MM.1S (cell line): ENCODE results near the gene POLR3A.

Source experiments
- DNase-seq: peaks from one replicate; pipeline ENCODE4 v3.0.0-alpha.2; 2015
- H2AFZ ChIP-seq: fragments of 300-600 bp; sonication (generic); 2 replicates; pipeline ENCODE4 v1.6.0; 2016; ENCODE audit warnings: antibody characterized with exemption, low read length
- H3F3A ChIP-seq: fragments of 300-600 bp; sonication (generic); 2 replicates; pipeline ENCODE4 v1.6.1; 2016; ENCODE audit warnings: mild to moderate bottlenecking, antibody characterized with exemption, low read length, moderate library complexity, mixed read lengths; ENCODE audit not compliant: insufficient read depth
- H3K27ac ChIP-seq: fragments of 300-600 bp; sonication (generic); 2 replicates; pipeline ENCODE4 v1.5.1; 2016; ENCODE audit warnings: mild to moderate bottlenecking, low read length
- H3K27me3 ChIP-seq: fragments of 300-600 bp; sonication (generic); replicated peaks from 2 replicates; pipeline ENCODE4 v1.6.0; 2016; ENCODE audit warnings: low read length; ENCODE audit not compliant: insufficient read depth
- H3K36me3 ChIP-seq: fragments of 300-600 bp; sonication (generic); replicated peaks from 2 replicates; pipeline ENCODE4 v1.6.1; 2016; ENCODE audit warnings: mild to moderate bottlenecking, low read length, mixed read lengths; ENCODE audit not compliant: insufficient read depth
- H3K4me1 ChIP-seq: fragments of 300-600 bp; sonication (generic); 2 replicates; pipeline ENCODE4 v1.6.1; 2016; ENCODE audit warnings: low read length, mixed read lengths
- H3K4me2 ChIP-seq: fragments of 300-600 bp; sonication (generic); 2 replicates; pipeline ENCODE4 v1.6.0; 2016; ENCODE audit warnings: low read depth, low read length
- H3K4me3 ChIP-seq: fragments of 300-600 bp; sonication (generic); 2 replicates; pipeline ENCODE4 v1.5.1; 2016; ENCODE audit warnings: low read length, mixed read lengths
- H3K79me2 ChIP-seq: fragments of 300-600 bp; sonication (generic); 2 replicates; pipeline ENCODE4 v1.6.1; 2016; ENCODE audit warnings: mixed run types, low read length, mixed read lengths
- H3K9ac ChIP-seq: fragments of 300-600 bp; sonication (generic); 2 replicates; pipeline ENCODE4 v1.6.1; 2016; ENCODE audit warnings: low read length, mixed read lengths
- H3K9me2 ChIP-seq: fragments of 300-600 bp; sonication (generic); replicated peaks from 2 replicates; pipeline ENCODE4 v1.6.1; 2016; ENCODE audit warnings: mild to moderate bottlenecking, low read length, mixed read lengths; ENCODE audit not compliant: insufficient read depth
- H3K9me3 ChIP-seq: fragments of 300-600 bp; sonication (generic); replicated peaks from 2 replicates; pipeline ENCODE4 v1.6.1; 2016; ENCODE audit warnings: mild to moderate bottlenecking, low read length, mixed read lengths; ENCODE audit not compliant: insufficient read depth
- H4K20me1 ChIP-seq: fragments of 300-600 bp; sonication (generic); 2 replicates; pipeline ENCODE4 v1.6.1; 2016; ENCODE audit warnings: mild to moderate bottlenecking, low read length, moderate library complexity, mixed read lengths; ENCODE audit not compliant: insufficient read depth
- EZH2 ChIP-seq: fragments of 300-600 bp; sonication (generic); optimal IDR thresholded peaks from 2 replicates; pipeline ENCODE3; 2017; ENCODE audit warnings: low read depth, mild to moderate bottlenecking, antibody characterized with exemption, low read length, mixed read lengths
- EZH2phosphoT487 ChIP-seq: fragments of 300-600 bp; sonication (generic); IDR thresholded peaks from 2 replicates; pipeline ENCODE4 v1.6.1; 2018; ENCODE audit warnings: antibody characterized with exemption, low read length
- TF ChIP-seq, protein P1 (sequence below): fragments of 300-600 bp; sonication (generic); IDR thresholded peaks from 2 replicates; pipeline ENCODE4 v1.5.1; 2016; ENCODE audit warnings: antibody characterized with exemption, low read length, mixed read lengths

Gene POLR3A

DNA sequence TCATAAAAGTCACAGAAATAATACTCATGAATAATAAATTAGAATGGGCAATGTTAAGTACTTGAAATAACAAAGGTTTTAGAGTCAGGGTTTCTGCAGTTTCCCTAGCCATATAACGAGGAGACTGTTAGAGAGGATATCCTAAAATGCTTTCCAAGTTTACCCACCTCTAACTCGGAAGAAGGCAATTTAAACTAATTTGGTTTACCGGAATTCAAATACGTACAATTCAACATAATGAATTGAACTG, 4.0 kb upstream of the POLR3A start:
- Histone ChIP-seq H2AFZ (peak overlapping the region; percentile 64), H3K27ac (peak overlapping the region; percentile 7; the same call in 1 of the 2 replicates), H3K9ac (no peak overlapping the region), H3K9me3 (no peaks in the 10 kb centered on the region), H3K36me3 (peaks cover 16% of the 10 kb centered on the region), H3K9me2 (no peaks in the 10 kb centered on the region), H3K79me2 (peaks cover 57% of the 10 kb centered on the region), H4K20me1 (peaks cover 23% of the 10 kb centered on the region), H3F3A (peaks cover 37% of the 10 kb centered on the region), H3K4me3 (peak overlapping the region; percentile 49), H3K27me3 (no peaks in the 10 kb centered on the region), H3K4me1 (peaks cover 24% of the 10 kb centered on the region), H3K4me2 (peak overlapping the region; percentile 39)
- TF ChIP-seq EZH2phosphoT487 (no peak), EZH2 (no peak)
- TF ChIP-seq, protein P1, sequence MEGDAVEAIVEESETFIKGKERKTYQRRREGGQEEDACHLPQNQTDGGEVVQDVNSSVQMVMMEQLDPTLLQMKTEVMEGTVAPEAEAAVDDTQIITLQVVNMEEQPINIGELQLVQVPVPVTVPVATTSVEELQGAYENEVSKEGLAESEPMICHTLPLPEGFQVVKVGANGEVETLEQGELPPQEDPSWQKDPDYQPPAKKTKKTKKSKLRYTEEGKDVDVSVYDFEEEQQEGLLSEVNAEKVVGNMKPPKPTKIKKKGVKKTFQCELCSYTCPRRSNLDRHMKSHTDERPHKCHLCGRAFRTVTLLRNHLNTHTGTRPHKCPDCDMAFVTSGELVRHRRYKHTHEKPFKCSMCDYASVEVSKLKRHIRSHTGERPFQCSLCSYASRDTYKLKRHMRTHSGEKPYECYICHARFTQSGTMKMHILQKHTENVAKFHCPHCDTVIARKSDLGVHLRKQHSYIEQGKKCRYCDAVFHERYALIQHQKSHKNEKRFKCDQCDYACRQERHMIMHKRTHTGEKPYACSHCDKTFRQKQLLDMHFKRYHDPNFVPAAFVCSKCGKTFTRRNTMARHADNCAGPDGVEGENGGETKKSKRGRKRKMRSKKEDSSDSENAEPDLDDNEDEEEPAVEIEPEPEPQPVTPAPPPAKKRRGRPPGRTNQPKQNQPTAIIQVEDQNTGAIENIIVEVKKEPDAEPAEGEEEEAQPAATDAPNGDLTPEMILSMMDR = no peak
- DNase-seq = no peak

DNA sequence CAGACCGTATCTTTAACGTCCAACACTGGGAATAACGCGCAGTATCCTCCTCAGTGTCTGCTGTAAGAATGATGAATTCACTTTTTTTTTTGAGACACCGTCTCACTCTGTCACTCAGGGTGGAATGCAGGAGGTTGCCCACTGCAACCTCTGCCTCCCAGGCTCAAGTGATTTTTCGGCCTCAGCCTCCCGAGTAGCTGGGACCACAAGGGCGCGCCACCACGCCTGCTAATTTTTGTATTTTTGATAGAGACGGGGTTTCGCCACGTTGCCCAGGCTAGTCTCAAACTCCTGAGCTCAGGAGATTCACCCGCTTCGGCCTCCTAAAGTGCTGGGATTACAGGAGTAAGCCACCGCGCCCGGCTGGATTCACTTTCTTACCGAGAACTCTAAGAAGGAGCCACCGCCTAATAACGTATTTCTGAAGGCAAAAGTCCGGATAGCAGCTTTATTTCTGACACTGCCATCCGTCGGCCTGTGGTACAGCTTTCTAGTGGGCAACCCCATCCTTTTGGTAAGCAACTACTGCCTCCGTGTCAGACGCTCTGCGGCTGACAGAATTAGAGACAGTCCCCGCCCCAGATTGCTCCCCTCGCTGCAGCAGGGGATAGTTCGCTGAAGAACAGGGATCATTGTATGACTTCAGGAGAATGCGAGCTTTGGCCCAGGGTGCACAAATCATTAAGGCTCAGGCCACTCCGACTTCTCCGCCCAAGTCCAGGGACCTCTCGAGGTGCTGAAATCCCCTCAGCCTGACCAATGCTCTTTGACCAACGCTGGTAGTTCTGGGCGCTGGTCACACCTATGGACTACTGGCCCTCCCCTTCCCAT, 662 bp downstream of the POLR3A start:
- Histone ChIP-seq H3K9me3 (no peaks in the 10 kb centered on the region), H3K27me3 (no peaks in the 10 kb centered on the region), H3K9ac (peak overlapping the region; percentile 89), H3K4me2 (peak overlapping the region; percentile 61), H4K20me1 (no peaks in the 10 kb centered on the region), H3K36me3 (peaks cover 5% of the 10 kb centered on the region; the same call in 1 of the 2 replicates), H3K27ac (peak overlapping the region; percentile 17; the same call in 1 of the 2 replicates), H3K9me2 (no peaks in the 10 kb centered on the region), H3K4me1 (peaks cover 8% of the 10 kb centered on the region; the same call in 1 of the 2 replicates), H3F3A (peaks cover 10% of the 10 kb centered on the region), H3K79me2 (peaks cover 30% of the 10 kb centered on the region), H2AFZ (peak overlapping the region; percentile 92), H3K4me3 (peak overlapping the region; percentile 94)
- TF ChIP-seq EZH2phosphoT487 (no peak), EZH2 (no peak)
- TF ChIP-seq, protein P1 = no peak
- peak; percentile 23 for DNase-seq

DNA sequence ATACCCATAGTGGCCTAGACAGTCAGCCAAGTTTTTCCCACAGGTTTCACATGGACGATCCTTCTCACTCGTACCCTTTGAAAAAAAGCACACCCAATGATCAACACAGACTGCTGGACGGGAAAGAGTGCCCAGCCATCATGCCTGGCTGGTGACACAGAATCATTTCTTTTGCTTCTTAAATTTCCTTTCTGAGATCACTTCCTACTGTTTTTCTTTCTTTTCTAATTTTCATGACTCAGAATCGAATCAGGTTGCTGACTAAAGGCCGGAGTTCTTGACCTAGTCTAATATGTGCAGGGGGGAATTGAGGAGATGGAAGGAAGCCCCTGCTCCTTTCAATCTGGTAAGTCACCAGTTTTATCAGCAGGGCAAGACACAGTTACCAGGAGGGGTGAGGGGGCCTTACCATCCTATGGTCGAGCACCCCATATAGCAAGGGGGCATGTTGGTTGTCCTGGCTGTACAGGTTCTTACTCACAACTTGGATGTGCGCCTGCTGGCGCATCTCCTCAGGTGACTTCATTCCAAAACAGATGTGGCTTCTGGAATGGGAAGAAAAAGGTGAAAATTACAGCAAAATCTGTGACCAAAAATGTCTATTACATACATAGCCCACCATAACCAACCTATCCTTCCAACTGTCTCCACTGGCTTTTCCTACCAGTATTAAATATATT, 3.5 kb downstream of the POLR3A start:
- no peak overlapping the region for H2AFZ ChIP-seq

More for the DNA sequence above, 3.5 kb downstream of the POLR3A start:
- no peaks in the 10 kb centered on the region for H3K9me3 ChIP-seq
- H3K4me2 ChIP-seq = no peak overlapping the region
- H3K4me3 ChIP-seq = no peak overlapping the region
- H4K20me1 ChIP-seq = no peaks in the 10 kb centered on the region
- no peaks in the 10 kb centered on the region for H3K27me3 ChIP-seq
- no peak overlapping the region for H3K9ac ChIP-seq
- peaks cover 6% of the 10 kb centered on the region; the same call in 1 of the 2 replicates for H3F3A ChIP-seq
- TF ChIP-seq EZH2 = no peak
- TF ChIP-seq, protein P1 = no peak
- H3K79me2 ChIP-seq = peaks cover 30% of the 10 kb centered on the region
- no peak overlapping the region for H3K27ac ChIP-seq
- peaks cover 8% of the 10 kb centered on the region; the same call in 1 of the 2 replicates for H3K4me1 ChIP-seq
- no peak for DNase-seq
- H3K9me2 ChIP-seq = no peaks in the 10 kb centered on the region
- H3K36me3 ChIP-seq = peaks cover 10% of the 10 kb centered on the region; the same call in 1 of the 2 replicates
